Keratinocyte (primary cell): Measurements from ENCODE around the gene ENTPD8.

Experiments used
- CTCF ChIP-seq, 3 experiments: IDR thresholded peaks in 1 of 3; conservative IDR thresholded peaks in 1 of 3; optimal IDR thresholded peaks in 1 of 3; 2 replicates in 2 of 3; 3 replicates in 1 of 3; pipeline versions ENCODE3 to v1.5.1; 2011; ENCODE audit warnings: low read length in 3 of 3, mild to moderate bottlenecking in 3 of 3, moderate library complexity in 2 of 3, control low read depth in 1 of 3, inconsistent platforms in 1 of 3; ENCODE audit not compliant: insufficient read depth in 2 of 3; ENCODE audit errors: extremely low read depth in 1 of 3
- EZH2 ChIP-seq: IDR thresholded peaks from one replicate; pipeline ENCODE4 v1.6.1; 2012; ENCODE audit warnings: inconsistent platforms, mild to moderate bottlenecking, low read length, moderate library complexity

DNA sequence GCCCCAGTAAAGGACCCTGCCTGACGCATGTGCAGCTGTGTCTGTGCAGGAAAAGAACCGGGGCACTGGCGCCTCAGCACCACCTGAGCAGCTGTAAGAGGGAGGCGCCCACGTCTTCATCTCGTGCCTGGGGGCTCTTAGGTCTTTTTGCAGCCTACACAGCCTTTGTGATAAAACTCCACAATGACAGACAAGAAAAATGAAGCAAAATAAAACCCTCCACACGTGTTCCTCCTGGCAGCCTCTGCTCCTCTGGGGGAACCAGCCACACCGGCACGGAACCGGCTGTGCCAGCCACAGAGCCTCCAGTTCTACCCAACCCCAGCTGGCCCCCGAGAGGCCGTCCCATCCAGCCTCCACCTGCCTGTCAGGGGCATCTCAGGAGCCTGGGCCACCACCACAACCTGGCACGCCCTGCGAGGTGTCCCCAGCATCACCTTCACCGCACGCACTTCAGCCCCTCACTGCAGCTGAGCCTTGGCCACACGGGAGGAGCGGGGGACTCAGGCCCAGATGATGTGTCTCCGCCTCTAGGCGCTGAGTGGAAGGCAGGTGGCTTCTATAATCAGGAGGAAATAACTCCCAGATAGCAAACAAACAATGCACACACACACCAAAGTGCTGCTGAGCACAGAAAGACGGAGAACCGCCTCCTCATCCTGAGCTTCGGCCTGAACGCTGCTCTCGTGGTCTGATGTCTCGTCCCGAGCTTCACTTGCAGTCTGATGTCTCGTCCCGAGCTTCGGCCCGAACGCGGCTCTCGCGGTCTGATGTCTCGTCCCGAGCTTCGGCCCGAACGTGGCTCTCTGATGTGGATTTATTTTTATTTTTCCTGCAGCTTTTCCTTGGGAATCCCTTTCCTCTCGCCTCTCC is 46.5 kb upstream of the ENTPD8 start:
- TF ChIP-seq EZH2 = no peak
- no peak for TF ChIP-seq CTCF (optimal IDR thresholded peaks at IDR 0.05 in 1 of 3, IDR thresholded peaks at IDR 0.05 in 1 of 3, conservative IDR thresholded peaks at IDR 0.05 in 1 of 3; ENCODE audit: extremely low read depth in 1 of 3, insufficient read depth in 2 of 3, low read length in 3 of 3)
